ENCODE measurements around the gene ZYX. TPM values are rescaled to one million over a fixed set of nuclear protein-coding genes. Genes with fewer than 3 reads are reported as not detected.
A peak's percentile ranks its signal among the peaks of the same experiment; 100 is the strongest.

Gene ZYX
- total and polyA plus RNA-seq, 9 donors, result 41.4 to 290 (median 214) TPM

DNA sequence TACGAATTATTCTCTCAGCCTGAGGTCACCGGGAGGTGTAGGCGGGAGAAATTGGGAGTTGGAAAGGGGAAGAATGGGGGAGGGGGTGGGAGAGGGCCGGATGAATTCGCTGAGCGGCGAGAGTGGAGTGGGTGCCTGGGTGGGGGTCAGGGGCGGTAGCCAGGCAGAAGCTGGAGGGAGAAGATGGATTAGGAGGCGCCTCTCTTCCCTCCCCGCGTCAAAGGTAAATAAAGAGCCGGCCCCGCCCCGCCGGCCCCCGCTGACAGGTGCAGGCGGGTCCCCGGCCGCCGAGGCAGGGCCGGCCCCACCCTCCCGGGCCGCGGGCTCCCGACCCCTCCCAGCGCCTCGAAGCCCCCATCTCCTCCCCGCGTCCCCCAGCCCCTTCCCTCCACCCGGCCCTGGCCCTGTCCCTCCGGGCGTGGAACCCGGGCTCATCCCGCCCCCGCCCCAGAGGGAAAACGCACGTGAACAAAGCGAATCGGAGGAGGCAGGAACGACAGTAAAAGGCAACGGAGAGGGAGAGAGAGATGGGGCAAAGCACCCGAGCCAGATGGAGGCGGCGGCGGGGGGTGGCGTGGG lies 19.5 kb upstream of the ZYX start:
- peak overlapping the region; percentile 33 for H3K4me3 ChIP-seq (ENCODE audit: low read length)
- peaks cover 8% of the 10 kb centered on the region for H3K4me1 ChIP-seq (ENCODE audit: control insufficient read depth, insufficient read depth, low read length)
- H3K36me3 ChIP-seq (ENCODE audit: control insufficient read depth, insufficient read depth, low read length), result no peaks in the 10 kb centered on the region
- peaks cover 63% of the 10 kb centered on the region for H3K27me3 ChIP-seq (ENCODE audit: control insufficient read depth, insufficient read depth, low read length)
- DNase-seq, result no peak
- no peaks in the 10 kb centered on the region for H3K9me3 ChIP-seq (replicated peaks; ENCODE audit: control insufficient read depth, low read depth, low read length)
- H3K27ac ChIP-seq (ENCODE audit: low read length), result no peak overlapping the region
- WGBS (ENCODE audit: insufficient coverage), result under 1% methylated on average over 39 of the region's 46 CpGs

GRCh38 chr7:143362131-143363015 lies 18.8 kb upstream of the ZYX start, which contains the start of gene FAM131B:
TSS of gene FAM131B (minus strand) at chr7:143362713. CDS start at chr7:143362603, 110 bp downstream.
- Histone ChIP-seq H3K27ac (ENCODE audit: low read length) (no peak within 1 kb of the TSS), H3K4me3 (ENCODE audit: low read length) (peak within 1 kb of the TSS; percentile 33), H3K4me1 (ENCODE audit: control insufficient read depth, insufficient read depth, low read length) (peaks cover 8% of the 10 kb centered on the region), H3K9me3 (replicated peaks; ENCODE audit: control insufficient read depth, low read depth, low read length) (no peaks in the 10 kb centered on the region), H3K27me3 (ENCODE audit: control insufficient read depth, insufficient read depth, low read length) (peaks cover 66% of the 10 kb centered on the region), H3K36me3 (ENCODE audit: control insufficient read depth, insufficient read depth, low read length) (no peaks in the 10 kb centered on the region)
- under 1% methylated on average over 96 of the region's 112 CpGs for WGBS (ENCODE audit: insufficient coverage)
- peak; percentile 28 for DNase-seq

GRCh38 chr7:143363016-143363937 lies 17.9 kb upstream of the ZYX start:
- Histone ChIP-seq H3K4me3 (ENCODE audit: low read length) (peak overlapping the region; percentile 33), H3K9me3 (replicated peaks; ENCODE audit: control insufficient read depth, low read depth, low read length) (no peaks in the 10 kb centered on the region), H3K27ac (ENCODE audit: low read length) (no peak overlapping the region), H3K27me3 (ENCODE audit: control insufficient read depth, insufficient read depth, low read length) (peaks cover 69% of the 10 kb centered on the region), H3K36me3 (ENCODE audit: control insufficient read depth, insufficient read depth, low read length) (no peaks in the 10 kb centered on the region), H3K4me1 (ENCODE audit: control insufficient read depth, insufficient read depth, low read length) (peaks cover 8% of the 10 kb centered on the region)
- WGBS (ENCODE audit: insufficient coverage), result 36% methylated on average over 19 of the region's 19 CpGs
- DNase-seq, result no peak

- 93% methylated on average over 3 of the region's 4 CpGs for WGBS (ENCODE audit: insufficient coverage)
- Histone ChIP-seq H3K27me3 (ENCODE audit: control insufficient read depth, insufficient read depth, low read length) (peaks cover 31% of the 10 kb centered on the region), H3K4me3 (ENCODE audit: low read length) (no peak overlapping the region)
Measured at GRCh38 chr7:143367972-143368371, 13.2 kb upstream of the ZYX start.

GRCh38 chr7:143368387-143368786 lies 12.8 kb upstream of the ZYX start:
- WGBS (ENCODE audit: insufficient coverage), result no CpG with 5 or more reads among the region's 1 CpG

More at GRCh38 chr7:143367972-143368371, 13.2 kb upstream of the ZYX start:
- no peak for DNase-seq
- peaks cover 3% of the 10 kb centered on the region for H3K4me1 ChIP-seq (ENCODE audit: control insufficient read depth, insufficient read depth, low read length)
- H3K9me3 ChIP-seq (replicated peaks; ENCODE audit: control insufficient read depth, low read depth, low read length), result no peaks in the 10 kb centered on the region
- H3K27ac ChIP-seq (ENCODE audit: low read length), result no peak overlapping the region
- H3K36me3 ChIP-seq (ENCODE audit: control insufficient read depth, insufficient read depth, low read length), result no peaks in the 10 kb centered on the region

DNA sequence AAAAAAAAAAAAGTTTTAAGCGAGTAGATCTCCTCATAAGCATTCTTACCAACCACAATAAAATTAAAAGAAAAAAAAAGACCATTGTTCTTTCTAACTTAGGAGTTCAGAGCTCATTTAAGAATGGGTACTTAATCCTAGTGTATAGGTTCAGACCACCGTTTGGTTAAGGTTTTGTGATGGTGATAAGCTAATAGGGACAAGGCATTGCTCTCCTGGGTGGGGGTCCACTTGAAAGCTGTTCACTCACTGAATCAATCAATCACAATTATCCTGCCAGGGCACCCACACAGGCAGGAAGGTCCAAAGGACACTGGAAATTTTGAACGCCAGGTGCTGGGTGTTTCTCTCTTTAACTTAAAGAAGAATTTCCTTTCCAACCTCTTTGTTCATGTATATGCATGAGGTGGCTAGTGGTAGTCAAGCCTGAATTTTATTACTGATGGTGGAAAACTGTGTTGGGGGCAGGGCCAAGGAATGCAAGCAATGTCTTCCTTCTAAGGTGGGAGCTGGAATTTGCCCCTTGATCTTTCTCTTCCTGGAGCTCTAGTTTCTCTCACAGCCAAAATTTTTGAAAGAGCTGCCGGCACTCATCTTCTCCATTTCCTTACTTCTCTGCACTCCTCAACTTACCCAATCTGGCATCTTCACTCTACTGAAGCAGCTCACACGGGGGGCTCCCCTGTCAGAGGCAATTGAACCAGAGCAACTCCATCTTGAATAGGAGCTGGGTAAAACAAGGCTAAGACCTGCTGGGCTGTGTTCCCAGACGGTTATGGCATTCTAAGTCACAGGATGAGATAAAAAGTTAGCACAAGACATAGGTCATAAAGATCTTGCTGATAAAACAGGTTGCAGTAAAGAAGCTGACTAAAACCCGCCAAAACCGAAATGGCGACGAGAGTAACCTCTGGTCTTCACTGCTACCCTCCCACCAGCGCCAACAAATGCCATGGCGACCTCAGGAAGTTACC lies 11.2 kb upstream of the ZYX start:
- 42% methylated on average over 2 of the region's 12 CpGs for WGBS (ENCODE audit: insufficient coverage)

More at GRCh38 chr7:143368387-143368786, 12.8 kb upstream of the ZYX start:
- Histone ChIP-seq H3K4me3 (ENCODE audit: low read length) (no peak overlapping the region), H3K36me3 (ENCODE audit: control insufficient read depth, insufficient read depth, low read length) (no peaks in the 10 kb centered on the region), H3K4me1 (ENCODE audit: control insufficient read depth, insufficient read depth, low read length) (no peaks in the 10 kb centered on the region), H3K9me3 (replicated peaks; ENCODE audit: control insufficient read depth, low read depth, low read length) (no peaks in the 10 kb centered on the region), H3K27ac (ENCODE audit: low read length) (no peak overlapping the region), H3K27me3 (ENCODE audit: control insufficient read depth, insufficient read depth, low read length) (peaks cover 27% of the 10 kb centered on the region)
- DNase-seq, result no peak

GRCh38 chr7:143372070-143372469 lies 9.1 kb upstream of the ZYX start:
- Histone ChIP-seq H3K36me3 (ENCODE audit: control insufficient read depth, insufficient read depth, low read length) (no peaks in the 10 kb centered on the region), H3K9me3 (replicated peaks; ENCODE audit: control insufficient read depth, low read depth, low read length) (no peaks in the 10 kb centered on the region), H3K27me3 (ENCODE audit: control insufficient read depth, insufficient read depth, low read length) (peaks cover 5% of the 10 kb centered on the region), H3K4me1 (ENCODE audit: control insufficient read depth, insufficient read depth, low read length) (no peaks in the 10 kb centered on the region), H3K4me3 (ENCODE audit: low read length) (no peak overlapping the region), H3K27ac (ENCODE audit: low read length) (no peak overlapping the region)
- peak; percentile 37 for DNase-seq
- WGBS (ENCODE audit: insufficient coverage), result 44% methylated on average over 4 of the region's 4 CpGs

More for the DNA sequence above, 11.2 kb upstream of the ZYX start:
- no peaks in the 10 kb centered on the region for H3K9me3 ChIP-seq (replicated peaks; ENCODE audit: control insufficient read depth, low read depth, low read length)
- no peaks in the 10 kb centered on the region for H3K4me1 ChIP-seq (ENCODE audit: control insufficient read depth, insufficient read depth, low read length)
- H3K27me3 ChIP-seq (ENCODE audit: control insufficient read depth, insufficient read depth, low read length), result peaks cover 15% of the 10 kb centered on the region
- no peak overlapping the region for H3K4me3 ChIP-seq (ENCODE audit: low read length)
- no peak overlapping the region for H3K27ac ChIP-seq (ENCODE audit: low read length)
- no peaks in the 10 kb centered on the region for H3K36me3 ChIP-seq (ENCODE audit: control insufficient read depth, insufficient read depth, low read length)
- DNase-seq, result no peak

DNA sequence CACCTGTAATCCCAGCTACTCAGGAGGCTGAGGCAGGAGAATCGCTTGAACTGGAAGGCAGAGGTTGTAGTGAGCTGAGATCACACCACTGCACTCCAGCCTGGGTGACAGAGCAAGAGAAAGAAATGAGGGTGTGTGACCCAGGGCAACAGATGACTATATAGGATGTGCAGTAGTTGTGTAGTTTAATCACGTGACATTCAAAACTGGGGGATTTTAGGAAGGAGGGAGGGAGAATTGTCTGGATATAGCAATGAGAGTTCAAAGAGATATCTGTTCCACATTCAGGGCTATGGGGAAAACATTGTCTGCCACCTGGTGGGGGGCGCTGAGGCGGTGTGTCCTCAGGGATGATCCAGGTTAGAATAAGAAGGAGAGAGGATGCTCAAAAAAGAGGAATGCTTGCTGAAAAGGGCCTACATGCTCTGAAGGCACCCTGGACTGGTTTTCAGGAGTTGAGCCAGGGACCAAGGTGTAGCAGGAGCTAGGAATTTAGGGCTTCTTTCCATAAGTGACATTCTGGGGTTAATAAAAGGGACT lies 7.8 kb upstream of the ZYX start:
- DNase-seq, result no peak
- no peaks in the 10 kb centered on the region for H3K4me1 ChIP-seq (ENCODE audit: control insufficient read depth, insufficient read depth, low read length)

DNA sequence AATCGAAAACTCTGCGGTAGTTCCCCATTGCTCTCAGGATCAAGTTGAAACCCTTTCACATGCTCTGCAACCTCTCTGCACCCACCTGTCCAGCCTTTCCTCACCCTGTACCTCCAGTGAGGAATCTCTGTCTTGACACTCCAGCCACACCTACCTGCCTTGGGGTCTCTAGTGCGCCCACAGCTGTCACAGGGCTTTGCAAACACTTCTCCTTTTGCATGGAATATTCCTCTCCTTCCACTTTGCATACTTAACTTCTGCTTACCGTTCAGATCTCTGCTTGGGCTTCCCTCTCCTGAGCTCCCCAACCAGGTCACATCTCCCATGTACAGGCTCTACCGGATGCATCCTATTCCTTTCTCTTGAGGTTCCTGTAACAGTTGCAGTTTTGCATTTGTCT lies 6.6 kb upstream of the ZYX start:
- peak; percentile 24 for DNase-seq
- WGBS (ENCODE audit: insufficient coverage), result 64% methylated on average over 4 of the region's 5 CpGs
- Histone ChIP-seq H3K4me1 (ENCODE audit: control insufficient read depth, insufficient read depth, low read length) (peaks cover 6% of the 10 kb centered on the region), H3K9me3 (replicated peaks; ENCODE audit: control insufficient read depth, low read depth, low read length) (no peaks in the 10 kb centered on the region), H3K27me3 (ENCODE audit: control insufficient read depth, insufficient read depth, low read length) (no peaks in the 10 kb centered on the region), H3K27ac (ENCODE audit: low read length) (no peak overlapping the region), H3K4me3 (ENCODE audit: low read length) (no peak overlapping the region), H3K36me3 (ENCODE audit: control insufficient read depth, insufficient read depth, low read length) (no peaks in the 10 kb centered on the region)

More for the DNA sequence above, 7.8 kb upstream of the ZYX start:
- H3K27ac ChIP-seq (ENCODE audit: low read length), result no peak overlapping the region
- no peaks in the 10 kb centered on the region for H3K9me3 ChIP-seq (replicated peaks; ENCODE audit: control insufficient read depth, low read depth, low read length)
- H3K36me3 ChIP-seq (ENCODE audit: control insufficient read depth, insufficient read depth, low read length), result no peaks in the 10 kb centered on the region
- 75% methylated on average over 4 of the region's 4 CpGs for WGBS (ENCODE audit: insufficient coverage)
- H3K4me3 ChIP-seq (ENCODE audit: low read length), result no peak overlapping the region
- no peaks in the 10 kb centered on the region for H3K27me3 ChIP-seq (ENCODE audit: control insufficient read depth, insufficient read depth, low read length)
